ENCODE results near the gene MAP10. TPM values are rescaled to one million over a fixed set of nuclear protein-coding genes. Genes with fewer than 3 reads are reported as not detected.

MAP10 gene
- total RNA-seq, 1 donor from 2014 or later, result 4.9 TPM

GRCh38 chr1:232795497-232796053 lies 9.6 kb upstream of the MAP10 start:
- H3K27me3 Mint-ChIP-seq (ENCODE audit: unreplicated experiment), result peaks cover 1% of the 10 kb centered on the region
- H3K9me3 Mint-ChIP-seq (ENCODE audit: unreplicated experiment), result no peaks in the 10 kb centered on the region
- H3K27ac Mint-ChIP-seq (ENCODE audit: unreplicated experiment), result no peak overlapping the region
- DNase-seq (ENCODE audit: low spot score), result no peak
- TF ChIP-seq CTCF (IDR thresholded peaks at IDR 0.05; ENCODE audit: unreplicated experiment), result no peak
- no peak overlapping the region for H3K4me3 Mint-ChIP-seq (ENCODE audit: unreplicated experiment)
- no peaks in the 10 kb centered on the region for H3K36me3 Mint-ChIP-seq (ENCODE audit: low read depth, unreplicated experiment)
- H3K4me1 Mint-ChIP-seq (ENCODE audit: unreplicated experiment), result no peaks in the 10 kb centered on the region

GRCh38 chr1:232797856-232798510 lies 7.2 kb upstream of the MAP10 start:
- no peaks in the 10 kb centered on the region for H3K4me1 Mint-ChIP-seq (ENCODE audit: unreplicated experiment)
- H3K9me3 Mint-ChIP-seq (ENCODE audit: unreplicated experiment), result no peaks in the 10 kb centered on the region
- H3K36me3 Mint-ChIP-seq (ENCODE audit: low read depth, unreplicated experiment), result no peaks in the 10 kb centered on the region

GRCh38 chr1:232798920-232799319 lies 6.3 kb upstream of the MAP10 start:
- Mint-ChIP-seq H3K4me3 (ENCODE audit: unreplicated experiment) (no peak overlapping the region), H3K4me1 (ENCODE audit: unreplicated experiment) (no peaks in the 10 kb centered on the region), H3K27ac (ENCODE audit: unreplicated experiment) (no peak overlapping the region), H3K9me3 (ENCODE audit: unreplicated experiment) (no peaks in the 10 kb centered on the region), H3K27me3 (ENCODE audit: unreplicated experiment) (no peaks in the 10 kb centered on the region), H3K36me3 (ENCODE audit: low read depth, unreplicated experiment) (no peaks in the 10 kb centered on the region)
- DNase-seq (ENCODE audit: low spot score), result no peak
- no peak for TF ChIP-seq CTCF (IDR thresholded peaks at IDR 0.05; ENCODE audit: unreplicated experiment)

More at GRCh38 chr1:232797856-232798510, 7.2 kb upstream of the MAP10 start:
- peaks cover 1% of the 10 kb centered on the region for H3K27me3 Mint-ChIP-seq (ENCODE audit: unreplicated experiment)
- no peak for DNase-seq (ENCODE audit: low spot score)
- no peak for TF ChIP-seq CTCF (IDR thresholded peaks at IDR 0.05; ENCODE audit: unreplicated experiment)
- no peak overlapping the region for H3K4me3 Mint-ChIP-seq (ENCODE audit: unreplicated experiment)
- no peak overlapping the region for H3K27ac Mint-ChIP-seq (ENCODE audit: unreplicated experiment)

- Mint-ChIP-seq H3K27ac (ENCODE audit: unreplicated experiment) (peak overlapping the region; percentile 44), H3K9me3 (ENCODE audit: unreplicated experiment) (no peaks in the 10 kb centered on the region), H3K4me1 (ENCODE audit: unreplicated experiment) (peaks cover 36% of the 10 kb centered on the region), H3K27me3 (ENCODE audit: unreplicated experiment) (peaks cover 2% of the 10 kb centered on the region), H3K4me3 (ENCODE audit: unreplicated experiment) (peak overlapping the region; percentile 88), H3K36me3 (ENCODE audit: low read depth, unreplicated experiment) (peaks cover 4% of the 10 kb centered on the region)
- TF ChIP-seq CTCF (IDR thresholded peaks at IDR 0.05; ENCODE audit: unreplicated experiment), result no peak
- DNase-seq (ENCODE audit: low spot score), result no peak
Measured at GRCh38 chr1:232806186-232806510, 932 bp downstream of the MAP10 start.

- Mint-ChIP-seq H3K4me1 (ENCODE audit: unreplicated experiment) (peaks cover 26% of the 10 kb centered on the region), H3K4me3 (ENCODE audit: unreplicated experiment) (no peak overlapping the region), H3K27ac (ENCODE audit: unreplicated experiment) (no peak overlapping the region), H3K27me3 (ENCODE audit: unreplicated experiment) (no peaks in the 10 kb centered on the region), H3K36me3 (ENCODE audit: low read depth, unreplicated experiment) (peaks cover 4% of the 10 kb centered on the region), H3K9me3 (ENCODE audit: unreplicated experiment) (no peaks in the 10 kb centered on the region)
- TF ChIP-seq CTCF (IDR thresholded peaks at IDR 0.05; ENCODE audit: unreplicated experiment), result no peak
- no peak for DNase-seq (ENCODE audit: low spot score)
Measured at GRCh38 chr1:232810856-232811255, 5.6 kb downstream of the MAP10 start.
